Dendritic cell treated with granulocyte-macrophage colony-stimulating factor and Interleukin-4, amounts not matched to agents 40 ng/mL and 50 ng/mL, for 4 days (primary cell): Measurements from ENCODE around the gene ACER2.

Source experiments
- H3K27ac Mint-ChIP-seq: one replicate; pipeline ENCODE4 v1.8.0; 2022; ENCODE audit warnings: mild to moderate bottlenecking, mixed read lengths
- H3K27me3 Mint-ChIP-seq: one replicate; pipeline ENCODE4 v1.8.0; 2022; ENCODE audit warnings: mild to moderate bottlenecking, mixed read lengths
- H3K36me3 Mint-ChIP-seq: one replicate; pipeline ENCODE4 v1.8.0; 2022; ENCODE audit warnings: low read depth, mixed read lengths
- H3K4me1 Mint-ChIP-seq: one replicate; pipeline ENCODE4 v1.8.0; 2022; ENCODE audit warnings: low read depth, mixed read lengths
- H3K4me3 Mint-ChIP-seq: one replicate; pipeline ENCODE4 v1.8.0; 2022; ENCODE audit warnings: mild to moderate bottlenecking, moderate library complexity, mixed read lengths
- H3K9me3 Mint-ChIP-seq: one replicate; pipeline ENCODE4 v1.8.0; 2022; ENCODE audit warnings: mixed read lengths
- intact Hi-C: fragments of 100-400 bp; cut with micrococcal nuclease; formaldehyde crosslinking; loops from one replicate; pipeline ENCODE4 v1.15.0; 2022

Gene ACER2

GRCh38 chr9:19492775-19493173, 84.0 kb downstream of the ACER2 start:
- intact Hi-C loops, result loop anchor here (10.0 kb wide), 1 partner anchor 152 kb away; no protein-coding TSS in a partner anchor
- H3K9me3 Mint-ChIP-seq, result no peaks in the 10 kb centered on the region
- no peak overlapping the region for H3K27ac Mint-ChIP-seq
- peaks cover 14% of the 10 kb centered on the region for H3K4me1 Mint-ChIP-seq
- no peak overlapping the region for H3K4me3 Mint-ChIP-seq
- H3K27me3 Mint-ChIP-seq, result peaks cover 7% of the 10 kb centered on the region
- H3K36me3 Mint-ChIP-seq, result no peaks in the 10 kb centered on the region

- intact Hi-C loops, result loop anchor here (10.0 kb wide), 1 partner anchor 152 kb away; no protein-coding TSS in a partner anchor
- H3K4me1 Mint-ChIP-seq, result peaks cover 14% of the 10 kb centered on the region
Observed at GRCh38 chr9:19493174-19493811, 84.5 kb downstream of the ACER2 start.

DNA sequence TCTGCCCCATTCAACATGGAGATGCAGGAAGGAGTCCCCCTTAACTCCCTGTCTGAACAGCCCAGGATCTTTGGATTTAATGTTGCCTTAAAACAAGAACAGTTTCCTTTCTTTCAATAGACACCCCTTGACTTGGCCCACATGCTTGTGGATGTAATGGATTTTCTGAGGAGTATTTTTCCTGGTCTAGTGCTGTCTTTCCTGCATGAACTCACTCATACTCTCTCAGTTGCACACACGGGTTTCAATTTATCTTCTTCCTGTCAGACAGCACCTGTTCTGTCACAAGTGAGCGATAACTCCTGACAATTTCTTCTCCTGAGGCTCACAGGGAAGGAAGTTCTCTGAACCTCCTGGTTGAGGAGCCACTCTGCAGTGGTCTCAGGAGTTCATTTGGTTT, 85.1 kb downstream of the ACER2 start:
- peaks cover 14% of the 10 kb centered on the region for H3K4me1 Mint-ChIP-seq
- peaks cover 7% of the 10 kb centered on the region for H3K27me3 Mint-ChIP-seq
- no peaks in the 10 kb centered on the region for H3K36me3 Mint-ChIP-seq
- no peak overlapping the region for H3K27ac Mint-ChIP-seq
- no peaks in the 10 kb centered on the region for H3K9me3 Mint-ChIP-seq
- intact Hi-C loops, result loop anchor here (10.0 kb wide), 1 partner anchor 151 kb away; no protein-coding TSS in a partner anchor
- no peak overlapping the region for H3K4me3 Mint-ChIP-seq

More at GRCh38 chr9:19493174-19493811, 84.5 kb downstream of the ACER2 start:
- H3K27ac Mint-ChIP-seq, result no peak overlapping the region
- H3K9me3 Mint-ChIP-seq, result no peaks in the 10 kb centered on the region
- peaks cover 7% of the 10 kb centered on the region for H3K27me3 Mint-ChIP-seq
- no peaks in the 10 kb centered on the region for H3K36me3 Mint-ChIP-seq
- peak overlapping the region; percentile 49 for H3K4me3 Mint-ChIP-seq

GRCh38 chr9:19495186-19496028, 86.6 kb downstream of the ACER2 start:
- Mint-ChIP-seq H3K27ac (no peak overlapping the region), H3K4me1 (peaks cover 14% of the 10 kb centered on the region), H3K36me3 (no peaks in the 10 kb centered on the region), H3K9me3 (no peaks in the 10 kb centered on the region), H3K27me3 (peaks cover 7% of the 10 kb centered on the region), H3K4me3 (no peak overlapping the region)
- intact Hi-C loops, result loop anchor here (10.0 kb wide), 1 partner anchor 149 kb away; no protein-coding TSS in a partner anchor

DNA sequence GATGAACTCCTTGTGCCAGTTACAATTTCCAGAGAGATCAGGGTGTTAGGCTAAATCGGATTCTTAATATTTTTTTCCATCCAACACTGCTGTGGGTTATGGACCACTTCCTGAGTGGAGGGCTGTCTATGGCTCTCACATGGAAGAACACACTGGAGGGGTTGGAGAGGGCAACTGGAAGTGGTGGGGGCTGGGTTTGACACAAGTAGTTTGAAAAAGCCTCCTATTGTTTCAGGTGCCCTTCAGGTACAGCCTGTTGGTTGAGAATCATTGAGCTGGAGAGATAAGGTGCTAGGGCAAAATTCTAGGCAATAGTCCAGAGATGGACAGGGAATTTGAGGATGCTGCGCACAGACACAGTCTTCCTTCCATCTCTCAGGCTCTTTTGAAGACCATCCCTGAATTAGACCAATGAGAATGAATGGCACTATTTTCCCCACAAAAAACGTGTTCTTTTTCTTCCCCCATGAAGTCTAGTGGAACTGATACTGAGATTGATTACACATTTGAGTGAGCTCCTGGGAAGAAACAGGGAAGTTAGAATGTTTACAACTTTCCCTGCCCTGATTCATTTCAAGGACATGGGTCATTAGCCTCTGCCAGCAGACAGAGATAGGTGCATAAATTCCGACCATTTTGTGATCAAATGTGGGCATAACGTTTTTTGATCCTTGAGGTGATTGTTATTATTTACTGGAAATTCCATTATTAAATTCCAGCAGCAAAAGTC, 87.7 kb downstream of the ACER2 start:
- Mint-ChIP-seq H3K4me3 (no peak overlapping the region), H3K9me3 (no peaks in the 10 kb centered on the region)

DNA sequence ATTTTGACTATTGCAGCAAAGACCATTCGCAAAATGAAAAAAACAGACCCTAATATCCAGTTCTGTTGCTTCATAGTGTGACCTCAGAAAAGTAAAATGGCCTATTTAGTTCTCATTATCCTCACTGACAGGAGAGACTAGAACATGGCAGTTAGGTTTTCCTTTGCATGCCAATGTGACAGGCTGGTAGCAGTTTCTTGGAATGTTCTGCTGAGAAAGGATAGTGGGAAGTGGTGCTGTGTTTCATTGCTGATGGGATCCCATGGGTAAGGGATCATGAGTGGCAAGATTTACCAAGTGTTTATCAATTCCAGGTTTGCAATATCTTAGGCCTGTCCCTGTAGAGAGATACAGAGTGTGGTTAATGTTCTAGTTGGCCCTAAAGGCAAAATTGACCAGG, 88.5 kb downstream of the ACER2 start:
- H3K27ac Mint-ChIP-seq, result no peak overlapping the region
- intact Hi-C loops, result loop anchor here (10.0 kb wide), 1 partner anchor 148 kb away; no protein-coding TSS in a partner anchor

More for the DNA sequence above, 87.7 kb downstream of the ACER2 start:
- Mint-ChIP-seq H3K27ac (no peak overlapping the region), H3K36me3 (no peaks in the 10 kb centered on the region), H3K27me3 (peaks cover 7% of the 10 kb centered on the region), H3K4me1 (peaks cover 14% of the 10 kb centered on the region)
- intact Hi-C loops, result loop anchor here (10.0 kb wide), 1 partner anchor 148 kb away; no protein-coding TSS in a partner anchor

DNA sequence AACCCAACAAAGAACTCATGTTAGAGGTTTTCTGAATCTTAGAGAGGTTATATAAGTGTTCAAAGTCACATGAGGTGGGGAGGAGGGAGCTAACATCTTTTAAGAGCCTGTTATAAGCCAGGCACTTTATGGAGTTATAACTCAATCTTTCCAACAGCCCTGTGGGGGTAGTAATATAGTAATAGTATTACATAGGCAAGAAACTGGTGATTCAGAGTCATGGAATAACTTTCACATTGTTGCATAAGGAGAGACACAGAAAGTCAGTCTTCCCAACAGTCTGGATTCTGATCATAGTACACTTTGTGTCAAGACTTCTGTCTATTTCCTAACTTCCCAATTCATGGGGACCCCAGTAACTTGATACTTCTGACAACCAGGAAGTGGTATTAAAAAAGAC, 89.2 kb downstream of the ACER2 start:
- no peaks in the 10 kb centered on the region for H3K9me3 Mint-ChIP-seq
- intact Hi-C loops, result loop anchor here (10.0 kb wide), 1 partner anchor 147 kb away; no protein-coding TSS in a partner anchor
- no peak overlapping the region for H3K4me3 Mint-ChIP-seq
- H3K36me3 Mint-ChIP-seq, result no peaks in the 10 kb centered on the region
- H3K27ac Mint-ChIP-seq, result no peak overlapping the region
- H3K4me1 Mint-ChIP-seq, result peaks cover 11% of the 10 kb centered on the region
- peaks cover 7% of the 10 kb centered on the region for H3K27me3 Mint-ChIP-seq

More for the DNA sequence above, 88.5 kb downstream of the ACER2 start:
- Mint-ChIP-seq H3K36me3 (no peaks in the 10 kb centered on the region), H3K4me1 (peaks cover 14% of the 10 kb centered on the region), H3K4me3 (no peak overlapping the region), H3K9me3 (no peaks in the 10 kb centered on the region), H3K27me3 (peaks cover 7% of the 10 kb centered on the region)
